ENCODE data around the gene KCTD19.

DNA sequence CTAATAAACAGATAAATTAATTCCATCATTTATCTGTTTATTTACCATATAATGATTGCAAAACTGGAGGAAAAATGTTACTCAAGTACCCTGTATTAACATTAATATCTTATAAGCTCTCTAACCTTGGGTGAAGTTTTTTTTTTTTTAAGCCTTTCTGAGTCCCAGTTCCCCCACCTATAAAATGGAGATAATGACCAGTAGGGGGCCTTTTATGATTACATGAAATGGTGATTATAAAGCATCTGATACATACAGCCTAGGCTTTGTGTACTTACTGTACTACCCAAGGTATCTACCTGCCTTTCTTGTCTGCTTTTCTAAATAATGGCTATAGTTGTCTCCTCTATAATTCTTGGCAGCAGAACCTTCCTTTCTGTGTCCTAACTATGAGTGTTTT lies 22.6 kb upstream of the KCTD19 start:
- TF ChIP-seq, protein P1, sequence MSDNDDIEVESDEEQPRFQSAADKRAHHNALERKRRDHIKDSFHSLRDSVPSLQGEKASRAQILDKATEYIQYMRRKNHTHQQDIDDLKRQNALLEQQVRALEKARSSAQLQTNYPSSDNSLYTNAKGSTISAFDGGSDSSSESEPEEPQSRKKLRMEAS (IDR thresholded peaks at IDR 0.05) = no peak
- TF ChIP-seq YY1 (IDR thresholded peaks at IDR 0.05; ENCODE audit: low read depth) (no peak), EP300 (IDR thresholded peaks at IDR 0.05; ENCODE audit: borderline replicate concordance) (no peak), ZBTB7A (IDR thresholded peaks at IDR 0.05; ENCODE audit: low read depth) (no peak)

Measured in Ishikawa (cell line).